GM19351 (cell line): ENCODE results near the gene UNC45B.
"Not testable (repeated sequence)": the region's sequence is repeated elsewhere in the genome, so short reads cannot be mapped to it uniquely, and the experiment has no call there.

Source experiments
- ATAC-seq: cut with Tn5 transposase; IDR thresholded peaks from one replicate; pipeline ENCODE4 v1.9.1; 2021; ENCODE audit warnings: mild to moderate bottlenecking, moderate library complexity; ENCODE audit not compliant: unreplicated experiment

UNC45B gene

DNA sequence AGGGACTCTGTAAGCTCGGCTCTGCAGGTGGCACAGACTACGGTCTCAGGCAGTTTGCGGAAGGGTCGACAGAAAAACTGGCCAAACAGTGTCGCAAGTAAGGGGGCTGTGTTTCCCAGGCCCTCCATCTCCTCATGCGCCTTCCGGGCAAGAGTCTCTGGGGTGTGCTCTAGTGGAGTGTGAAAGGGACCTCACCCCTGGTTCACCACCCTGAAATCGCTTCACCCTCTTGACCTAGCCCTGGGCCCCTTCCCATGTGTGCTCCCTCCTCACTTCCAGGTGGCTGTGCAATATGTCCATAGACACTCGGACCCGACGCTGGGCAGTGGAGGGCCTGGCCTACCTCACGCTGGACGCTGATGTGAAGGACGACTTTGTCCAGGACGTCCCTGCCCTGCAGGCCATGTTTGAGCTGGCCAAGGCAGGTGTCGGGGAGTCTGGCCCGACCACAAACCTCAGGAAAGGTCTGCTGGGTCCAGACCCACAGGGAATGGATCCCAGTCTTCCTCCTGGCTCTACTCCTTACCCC, 22.3 kb downstream of the UNC45B start:
- ATAC-seq, result no peak

DNA sequence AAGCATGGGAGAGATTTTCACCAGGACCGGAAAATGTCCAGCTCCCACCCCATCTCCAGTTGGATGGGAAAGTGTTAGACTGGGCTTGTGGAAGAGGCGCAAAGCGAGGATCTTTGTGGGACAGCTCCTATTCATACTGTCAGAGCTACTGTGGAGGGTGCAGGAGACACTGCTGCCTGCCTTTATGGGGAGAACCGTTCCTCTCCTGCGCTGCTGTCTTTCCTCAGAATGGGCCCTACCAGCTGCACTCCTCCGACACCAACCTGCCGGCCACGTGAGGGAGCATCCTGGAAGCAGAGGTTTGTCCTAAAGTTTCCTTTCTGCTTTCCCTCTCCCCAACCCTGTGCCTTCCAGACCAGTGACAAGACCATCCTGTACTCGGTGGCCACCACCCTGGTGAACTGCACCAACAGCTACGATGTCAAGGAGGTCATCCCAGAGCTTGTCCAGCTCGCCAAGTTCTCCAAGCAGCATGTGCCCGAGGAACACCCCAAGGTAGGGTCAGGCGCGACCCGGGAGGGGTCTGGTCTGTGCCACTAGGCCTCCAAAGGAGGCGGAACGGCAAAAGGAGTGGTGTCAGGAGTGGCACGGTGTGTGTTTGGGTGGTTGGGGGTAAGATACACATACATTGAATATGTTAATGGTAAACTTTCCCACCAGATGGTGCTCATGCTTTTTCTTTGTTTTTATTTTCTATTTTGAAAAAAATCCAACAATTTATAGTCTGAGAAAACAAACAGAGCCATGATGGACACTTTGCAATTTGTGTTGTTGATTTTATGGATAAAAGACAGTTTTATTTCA, 23.6 kb downstream of the UNC45B start:
- ATAC-seq, result no peak

DNA sequence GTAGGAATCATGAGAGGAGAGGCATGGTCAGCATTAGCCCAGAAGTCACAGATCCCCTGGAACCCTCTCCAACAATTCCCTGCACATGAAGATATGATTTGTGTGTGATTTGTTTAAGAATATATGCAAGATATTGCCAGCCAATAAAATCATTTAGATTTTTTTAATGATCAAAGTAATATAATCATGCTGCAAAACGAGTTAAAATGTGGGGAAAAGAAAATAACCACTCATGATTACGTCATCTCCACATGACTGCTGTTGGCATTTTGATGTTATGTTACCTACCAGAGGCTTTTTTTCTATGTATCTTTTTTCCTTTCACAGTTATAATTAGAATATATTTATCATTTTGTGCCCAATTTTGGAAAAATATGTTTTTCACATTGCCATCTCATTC, 24.2 kb downstream of the UNC45B start:
- ATAC-seq, result no peak

DNA sequence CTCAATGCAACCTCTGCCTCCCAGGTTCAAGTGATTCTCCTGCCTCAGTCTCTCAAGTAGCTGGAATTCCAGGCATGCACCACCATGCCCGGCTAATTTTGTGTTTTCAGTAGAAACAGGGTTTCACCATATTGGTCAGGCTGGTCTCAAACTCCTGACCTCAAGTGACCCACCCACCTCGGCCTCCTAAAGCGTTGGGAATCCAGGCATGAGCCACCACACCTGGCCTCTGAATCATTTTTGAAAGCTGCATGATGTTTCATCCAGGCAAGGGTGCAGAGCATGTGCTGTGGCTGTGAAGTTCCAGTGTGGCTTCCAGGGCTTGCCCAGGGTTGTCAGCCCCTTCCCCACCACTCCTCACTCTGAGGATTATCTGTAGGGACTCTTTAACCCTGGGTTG, 24.7 kb downstream of the UNC45B start:
- ATAC-seq, result not testable (repeated sequence)

DNA sequence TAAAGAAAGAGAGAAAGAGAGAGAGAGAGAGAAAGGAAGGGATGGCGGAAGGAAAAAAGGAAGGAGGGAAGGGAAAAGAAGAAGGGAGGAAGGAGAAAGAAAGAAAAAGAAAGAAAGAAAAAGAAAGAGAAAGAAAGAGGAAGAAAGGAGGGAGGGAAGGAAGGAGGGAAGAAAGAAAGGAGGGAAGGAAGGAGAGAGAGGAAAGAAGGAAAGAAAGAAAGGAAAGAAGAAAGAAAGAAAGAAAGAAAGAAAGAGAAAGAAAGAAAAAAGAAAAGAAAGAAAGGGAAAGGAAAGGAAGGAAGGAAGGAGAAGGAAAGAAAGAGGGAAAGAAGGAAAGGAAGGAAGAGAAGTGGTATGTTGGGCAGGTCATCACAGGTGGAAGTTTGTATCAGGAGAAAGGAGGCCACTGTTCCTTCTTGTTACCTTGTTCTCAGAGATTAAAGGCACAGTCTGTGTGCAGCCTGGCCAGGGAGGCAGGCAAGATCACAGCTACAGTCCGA, 27.3 kb downstream of the UNC45B start:
- ATAC-seq, result no peak

DNA sequence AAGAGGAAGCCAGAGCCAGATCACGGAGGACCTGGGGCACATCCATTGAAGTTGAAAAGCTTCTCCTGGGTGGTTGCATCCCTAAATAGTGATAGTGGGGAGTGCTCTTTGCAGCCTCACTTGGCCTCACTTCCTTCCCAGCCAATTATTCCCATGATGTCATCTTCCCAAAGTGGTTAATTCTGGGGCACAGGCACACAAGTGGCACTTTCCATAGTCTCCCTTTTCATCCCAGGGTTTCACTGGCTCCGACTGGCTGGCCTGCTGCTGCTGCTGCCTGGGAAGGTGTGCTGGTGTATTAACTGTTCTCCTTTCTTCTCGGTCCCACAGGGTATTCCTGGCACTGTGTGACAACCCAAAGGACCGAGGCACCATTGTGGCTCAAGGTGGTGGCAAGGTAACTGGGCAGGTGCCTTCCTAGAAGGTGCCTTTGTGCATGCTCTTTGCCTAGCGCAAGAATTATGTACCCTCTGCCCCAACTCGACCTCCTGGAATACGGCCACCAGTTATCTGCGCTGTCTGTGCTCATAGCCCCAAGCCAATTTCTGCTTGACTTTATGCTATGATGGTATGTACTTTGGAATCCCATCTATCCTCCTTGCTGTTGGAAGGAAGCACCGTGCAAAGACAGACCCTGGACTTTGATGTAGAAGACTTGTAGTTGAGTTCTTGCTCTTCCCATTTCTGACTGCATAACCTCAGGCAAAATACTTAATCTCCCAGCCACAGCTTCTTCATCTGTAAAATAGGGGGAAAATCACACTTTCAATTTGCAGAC, 28.2 kb downstream of the UNC45B start:
- no peak for ATAC-seq

DNA sequence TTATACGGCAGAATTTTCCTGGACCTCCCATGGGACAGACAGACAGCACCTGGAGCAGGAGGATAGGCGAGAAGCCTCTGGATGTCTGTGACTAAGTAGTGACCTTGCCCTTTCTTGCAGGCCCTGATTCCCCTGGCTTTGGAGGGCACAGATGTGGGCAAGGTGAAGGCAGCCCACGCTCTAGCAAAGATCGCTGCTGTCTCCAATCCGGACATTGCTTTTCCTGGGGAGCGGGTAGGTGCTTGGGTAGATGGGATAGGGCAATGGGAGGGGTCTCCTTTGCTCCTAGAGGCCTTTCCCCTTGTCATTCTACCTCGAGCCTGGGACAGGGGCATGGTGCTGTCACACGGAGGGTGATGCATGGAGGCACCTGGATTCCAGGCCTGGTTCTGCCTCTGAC, 29.3 kb downstream of the UNC45B start:
- ATAC-seq, result no peak

DNA sequence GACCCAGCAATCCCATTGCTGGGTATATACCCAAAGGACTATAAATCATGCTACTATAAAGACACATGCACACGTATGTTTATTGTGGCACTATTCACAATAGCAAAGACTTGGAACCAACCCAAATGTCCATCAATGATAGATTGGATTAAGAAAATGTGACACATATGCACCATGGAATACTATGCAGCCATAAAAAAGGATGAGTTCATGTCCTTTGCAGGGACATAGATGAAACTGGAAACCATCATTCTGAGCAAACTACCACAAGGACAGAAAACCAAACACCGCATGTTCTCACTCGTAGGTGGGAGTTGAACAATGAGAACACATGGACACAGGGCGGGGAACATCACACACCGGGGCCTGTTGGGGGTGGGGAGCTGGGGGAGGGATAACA, 31.8 kb downstream of the UNC45B start:
- ATAC-seq, result not testable (repeated sequence)

DNA sequence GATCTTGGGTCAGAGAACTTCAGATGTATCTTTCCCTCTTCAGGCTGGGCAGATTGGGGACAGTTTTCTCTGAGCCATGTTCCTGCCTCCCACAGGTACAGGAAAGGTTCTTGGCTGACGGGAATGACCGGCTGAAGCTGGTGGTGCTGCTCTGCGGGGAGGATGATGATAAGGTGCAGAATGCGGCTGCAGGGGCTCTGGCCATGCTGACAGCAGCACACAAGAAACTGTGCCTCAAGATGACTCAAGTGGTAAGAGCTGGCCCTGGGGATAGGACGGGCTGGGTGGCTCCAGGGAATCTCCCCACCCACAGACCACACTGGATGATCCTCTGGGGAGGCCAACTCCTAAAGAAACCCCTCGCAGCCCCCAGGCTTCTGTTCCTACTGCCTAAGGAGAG, 35.7 kb downstream of the UNC45B start:
- no peak for ATAC-seq

DNA sequence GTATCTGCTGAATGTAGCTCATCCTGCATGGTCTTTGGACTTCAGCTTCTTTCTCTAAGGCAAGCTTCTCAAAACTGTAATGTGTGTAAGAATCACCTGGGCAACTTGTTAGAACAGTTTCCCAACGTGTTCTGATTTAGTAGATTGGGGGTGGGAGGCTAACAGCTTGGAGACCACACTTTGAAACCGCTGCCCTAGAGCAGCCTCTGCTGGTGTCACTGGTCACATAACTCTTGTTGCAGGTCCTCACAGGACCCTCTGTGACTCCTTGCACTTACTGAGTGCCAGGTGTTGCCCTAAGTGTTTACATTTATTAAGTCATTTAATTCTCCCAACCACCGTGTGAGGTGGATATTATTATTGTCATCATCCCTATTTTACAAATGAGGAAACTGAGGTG, 36.7 kb downstream of the UNC45B start:
- no peak for ATAC-seq

DNA sequence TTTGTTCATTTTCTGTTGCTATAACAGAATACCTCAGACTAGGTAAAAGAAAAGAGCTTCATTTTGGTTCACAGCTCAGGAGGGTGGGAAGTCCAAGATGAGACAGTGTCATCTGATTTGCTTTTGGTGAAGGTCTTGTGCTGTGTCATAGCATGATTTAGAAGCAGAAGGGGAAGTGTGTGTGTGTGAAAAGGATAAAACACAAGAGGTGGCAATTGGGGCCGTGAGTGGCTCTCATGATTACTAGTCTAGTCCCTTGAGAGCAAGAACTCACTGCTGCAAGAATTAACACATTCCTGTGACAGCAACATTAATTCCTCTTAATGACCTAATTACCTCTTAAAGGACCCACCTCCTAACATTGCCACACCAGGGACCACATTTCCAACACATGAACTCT, 38.2 kb downstream of the UNC45B start:
- peak; percentile 62 for ATAC-seq

DNA sequence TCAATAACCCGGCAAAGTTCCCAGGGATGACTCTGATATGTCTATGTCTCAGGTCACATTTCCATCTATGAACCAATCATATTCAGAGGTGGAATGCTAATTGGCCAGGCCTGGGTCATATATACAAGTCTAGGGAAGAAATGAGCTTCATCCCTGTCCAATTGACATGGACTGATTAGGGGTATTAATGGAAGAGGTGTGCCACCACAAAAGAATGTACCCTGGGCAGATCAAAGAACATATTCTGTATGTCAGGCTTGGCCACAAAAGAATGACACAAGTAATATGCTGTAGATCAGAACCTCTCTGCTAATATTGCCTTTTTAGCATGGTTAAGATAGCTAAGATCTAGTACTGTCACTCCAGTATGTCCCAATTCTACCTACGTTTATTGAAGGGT, 39.9 kb downstream of the UNC45B start:
- no peak for ATAC-seq

DNA sequence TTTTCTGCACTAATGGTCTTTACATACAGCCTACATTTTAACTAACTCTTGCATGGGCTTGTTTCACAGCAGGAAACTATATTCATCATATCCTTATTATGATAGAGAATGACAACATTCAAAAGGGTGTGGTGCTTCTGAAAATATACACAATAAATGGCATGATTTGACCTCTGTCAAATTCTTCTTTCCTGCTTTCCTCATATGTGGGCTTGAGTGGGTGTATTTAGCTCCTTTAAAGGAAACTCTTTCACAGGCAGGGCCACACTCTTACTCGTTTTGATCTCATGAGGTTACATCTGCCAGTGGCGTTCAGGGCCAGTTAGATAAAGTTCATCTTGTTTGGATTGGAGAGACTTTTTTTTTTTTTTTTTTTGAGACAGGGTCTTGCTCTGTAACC, 40.5 kb downstream of the UNC45B start:
- ATAC-seq, result no peak

DNA sequence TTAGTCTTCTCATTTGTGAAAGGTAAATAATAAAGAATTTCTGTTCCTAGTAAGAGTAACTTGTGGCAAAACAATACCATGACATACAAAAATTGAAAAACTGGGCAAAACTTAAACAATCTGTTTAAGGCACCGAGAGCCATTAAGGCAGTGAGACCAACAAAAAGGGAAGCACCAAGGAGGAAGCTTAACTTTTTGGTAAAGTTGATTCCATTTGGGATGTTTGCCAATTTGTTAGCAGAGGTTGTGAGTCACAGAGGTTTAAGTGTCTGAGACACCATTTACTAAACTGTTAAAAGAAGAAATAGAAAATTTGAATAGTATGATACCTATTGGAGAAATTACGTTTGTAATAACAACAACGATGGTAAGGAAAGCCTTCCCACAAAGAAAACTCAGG, 41.7 kb downstream of the UNC45B start:
- ATAC-seq, result no peak

DNA sequence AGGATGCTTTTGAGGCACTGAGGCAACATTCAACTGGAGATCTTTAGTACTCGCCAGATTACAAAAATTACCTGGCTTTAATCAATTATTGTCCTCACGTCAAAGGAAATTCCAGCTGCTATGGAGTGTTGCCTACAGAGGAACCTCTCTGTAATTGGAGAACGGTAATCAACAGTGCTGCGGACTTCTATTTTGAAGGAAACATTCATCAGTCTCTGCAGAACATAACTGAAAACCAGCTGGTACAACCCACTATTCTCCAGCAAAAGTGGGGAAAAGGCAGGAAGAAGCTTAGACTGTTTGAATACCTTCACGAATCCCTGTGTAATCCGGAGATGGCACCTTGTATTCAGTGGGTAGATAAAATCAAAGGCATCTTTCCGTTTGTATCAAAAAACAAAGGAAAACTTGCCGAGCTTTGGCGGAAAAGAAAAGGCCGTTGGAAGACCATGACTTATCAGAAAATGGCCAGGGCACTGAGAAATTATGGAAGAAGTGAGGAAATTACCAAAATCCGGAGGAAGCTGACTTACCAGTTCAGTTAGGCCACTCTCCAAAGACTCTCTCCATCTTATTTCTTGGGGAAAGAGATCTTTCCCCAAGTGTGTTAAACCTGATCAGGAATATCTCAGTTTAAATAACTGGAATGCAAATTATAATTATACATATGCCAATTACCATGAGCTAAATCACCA, 43.5 kb downstream of the UNC45B start:
- ATAC-seq, result no peak

DNA sequence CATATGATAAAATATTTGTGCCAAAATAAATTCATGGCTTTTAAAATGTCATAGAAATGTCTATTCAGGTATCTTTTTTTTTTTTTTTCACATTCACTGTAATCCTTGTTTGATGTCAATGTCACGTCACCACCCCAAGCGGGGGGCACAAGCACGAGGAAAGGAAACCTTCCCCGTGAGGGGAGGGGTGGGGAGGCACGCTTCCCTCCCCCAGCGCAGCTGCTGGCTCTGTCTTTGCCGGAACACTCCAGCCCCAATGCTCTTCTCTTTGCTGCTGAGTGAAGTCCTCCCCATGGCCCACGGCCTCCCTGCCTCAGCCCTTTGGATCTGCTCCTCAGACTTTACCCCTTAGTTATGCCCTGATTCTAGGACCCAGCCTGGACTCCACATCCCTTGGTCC, 45.1 kb downstream of the UNC45B start:
- no peak for ATAC-seq

DNA sequence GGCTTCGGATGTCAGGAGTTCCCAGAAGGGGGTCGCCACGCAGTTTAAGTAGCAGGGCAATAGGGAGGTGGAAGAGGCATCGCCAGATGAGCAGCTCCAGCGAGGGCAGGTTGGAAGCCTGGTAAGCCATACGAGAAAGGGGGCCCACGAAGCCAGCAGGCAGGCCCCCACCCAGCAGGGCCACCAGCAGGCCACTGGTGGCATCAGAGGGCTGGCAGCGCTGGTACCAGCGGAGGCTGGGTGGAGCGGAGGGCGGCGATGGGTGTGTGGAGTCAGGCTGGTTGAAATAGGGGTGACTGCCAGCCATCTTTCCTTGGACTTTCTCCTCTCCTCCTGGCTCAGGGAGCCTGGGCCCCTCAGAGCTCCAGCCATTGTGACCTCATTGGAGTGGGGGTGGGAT, 46.4 kb downstream of the UNC45B start, which contains the start of gene SLC35G3:
Gene SLC35G3 (minus strand): TSS at position 393 of the 400 bp plus-strand sequence. CDS start 86 bp downstream, at position 307.
- ATAC-seq, result not testable (repeated sequence)

DNA sequence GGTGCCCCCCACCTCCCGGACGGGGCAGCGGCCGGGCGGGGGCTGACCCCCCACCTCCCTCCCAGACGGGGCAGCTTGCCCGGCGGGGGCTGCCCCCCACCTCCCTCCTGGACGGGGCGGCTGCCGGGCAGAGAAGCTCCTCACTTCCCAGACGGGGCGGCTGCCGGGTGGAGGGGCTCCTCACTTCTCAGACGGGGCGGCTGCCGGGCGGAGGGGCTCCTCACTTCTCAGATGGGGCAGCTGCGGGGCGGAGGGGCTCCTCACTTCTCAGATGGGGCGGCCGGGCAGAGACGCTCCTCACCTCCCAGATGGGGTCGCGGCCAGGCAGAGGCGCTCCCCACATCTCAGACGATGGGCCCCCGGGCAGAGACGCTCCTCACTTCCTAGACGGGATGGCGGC, 47.4 kb downstream of the UNC45B start:
- not testable (repeated sequence) for ATAC-seq

DNA sequence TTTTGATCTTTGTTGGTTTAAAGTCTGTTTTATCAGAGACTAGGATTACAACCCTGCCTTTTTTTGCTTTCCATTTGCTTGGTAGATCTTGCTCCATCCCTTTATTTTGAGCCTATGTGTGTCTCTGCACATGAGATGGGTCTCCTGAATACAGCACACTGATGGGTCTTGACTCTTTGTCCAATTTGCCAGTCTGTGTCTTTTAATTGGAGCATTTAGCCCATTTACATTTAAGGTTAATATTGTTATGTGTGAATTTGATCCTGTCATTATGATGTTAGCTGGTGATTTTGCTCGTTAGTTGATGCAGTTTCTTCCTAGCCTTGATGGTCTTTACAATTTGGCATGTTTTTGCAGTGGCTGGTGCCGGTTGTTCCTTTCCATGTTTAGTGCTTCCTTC, 55.0 kb downstream of the UNC45B start:
- ATAC-seq, result not testable (repeated sequence)

DNA sequence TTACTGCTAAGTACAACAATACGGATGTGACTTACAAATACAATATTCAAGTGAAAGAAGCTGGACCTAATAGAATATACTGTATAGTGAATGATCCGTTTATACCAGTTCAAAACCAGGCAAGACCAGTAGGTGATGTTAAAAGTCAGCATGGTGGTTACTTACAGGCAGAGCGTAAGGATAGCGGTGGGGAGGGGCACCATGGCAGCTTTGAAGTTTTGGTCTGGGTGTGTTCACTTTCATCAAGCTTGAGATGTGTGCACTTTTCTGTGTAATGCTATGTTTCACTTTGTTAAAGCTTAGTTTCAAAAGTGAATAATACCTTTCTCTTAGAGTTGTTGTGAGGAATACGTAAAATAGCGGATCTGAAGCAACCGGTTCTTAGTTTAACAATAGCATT, 63.1 kb downstream of the UNC45B start:
- no peak for ATAC-seq

DNA sequence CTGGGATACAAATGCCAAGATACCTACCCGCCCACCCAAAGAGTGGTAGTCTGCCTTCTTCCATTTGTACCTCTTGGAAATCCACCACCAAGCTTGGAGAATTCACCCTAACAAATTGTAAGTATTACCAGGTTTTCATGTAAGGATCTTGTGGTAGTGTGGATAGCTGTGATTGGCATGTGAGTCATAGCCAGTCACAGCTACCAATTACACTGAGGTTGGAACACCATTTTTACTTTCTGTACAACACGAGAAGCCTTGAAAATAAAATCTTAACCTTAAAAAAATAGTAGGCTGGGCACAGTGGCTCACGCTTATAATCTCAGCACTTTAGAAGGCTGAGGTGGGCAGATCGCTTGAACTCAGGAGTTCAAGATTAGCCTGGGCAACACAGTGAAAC, 65.1 kb downstream of the UNC45B start:
- ATAC-seq, result no peak
